OCI-LY3 (cell line): Measurements from ENCODE around the gene HDAC4.

Experiments used
- H2AFZ ChIP-seq: fragments of 200-600, 300-600 bp; shearing (Covaris generic); 2 replicates; pipeline ENCODE4 v1.6.0; 2014; ENCODE audit warnings: antibody characterized with exemption, low read depth, low read length
- H3K27ac ChIP-seq: fragments of 200-600, 300-600 bp; sonication (generic); 2 replicates; pipeline ENCODE4 v1.5.1; 2014; ENCODE audit warnings: mild to moderate bottlenecking, low read length, moderate library complexity, mixed read lengths
- H3K27me3 ChIP-seq: fragments of 200-600, 300-600 bp; sonication (generic); 2 replicates; pipeline ENCODE4 v1.6.1; 2014; ENCODE audit warnings: low read depth, low read length, mixed read lengths
- H3K36me3 ChIP-seq: fragments of 200-600, 300-600 bp; sonication (generic); replicated peaks from 2 replicates; pipeline ENCODE3; 2014; ENCODE audit warnings: low read depth, low read length, mixed read lengths
- H3K4me1 ChIP-seq: fragments of 300-600, 200-600 bp; sonication (generic); 2 replicates; pipeline ENCODE4 v1.6.1; 2014; ENCODE audit warnings: low read length, mixed read lengths
- H3K4me2 ChIP-seq: fragments of 200-600, 300-600 bp; sonication (generic); 2 replicates; pipeline ENCODE4 v1.6.1; 2014; ENCODE audit warnings: low read length, mixed read lengths
- H3K4me3 ChIP-seq: fragments of 300-600, 200-600 bp; sonication (generic); 2 replicates; pipeline ENCODE4 v1.5.1; 2014; ENCODE audit warnings: antibody characterized with exemption, mild to moderate bottlenecking, low read length, moderate library complexity
- H3K79me2 ChIP-seq: fragments of 300-600, 200-600 bp; shearing (Covaris generic); 2 replicates; pipeline ENCODE4 v1.6.1; 2014; ENCODE audit warnings: mild to moderate bottlenecking, low read length, mixed read lengths
- H3K9ac ChIP-seq: fragments of 300-600, 200-600 bp; shearing (Covaris generic); 2 replicates; pipeline ENCODE4 v1.6.0; 2014; ENCODE audit warnings: mild to moderate bottlenecking, low read length, moderate library complexity
- H3K9me3 ChIP-seq: fragments of 200-600, 300-600 bp; shearing (Covaris generic); 2 replicates; pipeline ENCODE4 v1.6.1; 2014; ENCODE audit warnings: low read length, mixed read lengths; ENCODE audit not compliant: insufficient read depth
- H4K20me1 ChIP-seq: fragments of 200-600, 300-600 bp; sonication (generic); 2 replicates; pipeline ENCODE4 v1.6.1; 2016; ENCODE audit warnings: low read length, mixed read lengths; ENCODE audit not compliant: insufficient read depth
- EZH2phosphoT487 ChIP-seq: fragments of 200-600 bp; shearing (Covaris generic); IDR thresholded peaks from 2 replicates; pipeline ENCODE4 v1.6.1; 2018; ENCODE audit warnings: antibody characterized with exemption, mixed run types, low read depth
- TF ChIP-seq, protein P1 (sequence below): fragments of 200-600, 300-600 bp; sonication (generic); IDR thresholded peaks from 2 replicates; pipeline ENCODE4 v1.5.1; 2014; ENCODE audit warnings: antibody characterized with exemption, low read length, low read depth

Gene HDAC4

GRCh38 chr2:239202836-239203235, 198.0 kb downstream of the HDAC4 start:
- Histone ChIP-seq H4K20me1 (no peaks in the 10 kb centered on the region), H3K4me2 (no peak overlapping the region), H3K79me2 (no peaks in the 10 kb centered on the region), H3K36me3 (no peaks in the 10 kb centered on the region), H3K27ac (no peak overlapping the region), H3K9ac (no peak overlapping the region), H3K9me3 (no peaks in the 10 kb centered on the region), H3K4me3 (no peak overlapping the region), H3K27me3 (no peaks in the 10 kb centered on the region), H2AFZ (no peak overlapping the region), H3K4me1 (no peaks in the 10 kb centered on the region)
- no peak for TF ChIP-seq EZH2phosphoT487
- TF ChIP-seq, protein P1, sequence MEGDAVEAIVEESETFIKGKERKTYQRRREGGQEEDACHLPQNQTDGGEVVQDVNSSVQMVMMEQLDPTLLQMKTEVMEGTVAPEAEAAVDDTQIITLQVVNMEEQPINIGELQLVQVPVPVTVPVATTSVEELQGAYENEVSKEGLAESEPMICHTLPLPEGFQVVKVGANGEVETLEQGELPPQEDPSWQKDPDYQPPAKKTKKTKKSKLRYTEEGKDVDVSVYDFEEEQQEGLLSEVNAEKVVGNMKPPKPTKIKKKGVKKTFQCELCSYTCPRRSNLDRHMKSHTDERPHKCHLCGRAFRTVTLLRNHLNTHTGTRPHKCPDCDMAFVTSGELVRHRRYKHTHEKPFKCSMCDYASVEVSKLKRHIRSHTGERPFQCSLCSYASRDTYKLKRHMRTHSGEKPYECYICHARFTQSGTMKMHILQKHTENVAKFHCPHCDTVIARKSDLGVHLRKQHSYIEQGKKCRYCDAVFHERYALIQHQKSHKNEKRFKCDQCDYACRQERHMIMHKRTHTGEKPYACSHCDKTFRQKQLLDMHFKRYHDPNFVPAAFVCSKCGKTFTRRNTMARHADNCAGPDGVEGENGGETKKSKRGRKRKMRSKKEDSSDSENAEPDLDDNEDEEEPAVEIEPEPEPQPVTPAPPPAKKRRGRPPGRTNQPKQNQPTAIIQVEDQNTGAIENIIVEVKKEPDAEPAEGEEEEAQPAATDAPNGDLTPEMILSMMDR = no peak

GRCh38 chr2:239202343-239202742, 198.5 kb downstream of the HDAC4 start:
- no peaks in the 10 kb centered on the region for H3K27me3 ChIP-seq
- H2AFZ ChIP-seq = no peak overlapping the region
- no peak overlapping the region for H3K4me3 ChIP-seq
- H3K4me2 ChIP-seq = no peak overlapping the region
- H3K36me3 ChIP-seq = no peaks in the 10 kb centered on the region
- no peaks in the 10 kb centered on the region for H3K9me3 ChIP-seq
- no peak overlapping the region for H3K27ac ChIP-seq
- no peak overlapping the region for H3K9ac ChIP-seq
- TF ChIP-seq, protein P1 = no peak
- TF ChIP-seq EZH2phosphoT487 = no peak
- H3K4me1 ChIP-seq = no peaks in the 10 kb centered on the region
- no peaks in the 10 kb centered on the region for H4K20me1 ChIP-seq
- no peaks in the 10 kb centered on the region for H3K79me2 ChIP-seq

GRCh38 chr2:239201884-239202283, 198.9 kb downstream of the HDAC4 start:
- Histone ChIP-seq H3K36me3 (no peaks in the 10 kb centered on the region), H3K9me3 (no peaks in the 10 kb centered on the region), H3K27ac (no peak overlapping the region), H3K4me3 (no peak overlapping the region), H3K9ac (no peak overlapping the region), H3K4me2 (no peak overlapping the region), H2AFZ (no peak overlapping the region), H3K4me1 (no peaks in the 10 kb centered on the region), H3K27me3 (no peaks in the 10 kb centered on the region), H4K20me1 (no peaks in the 10 kb centered on the region), H3K79me2 (no peaks in the 10 kb centered on the region)
- TF ChIP-seq EZH2phosphoT487 = no peak
- TF ChIP-seq, protein P1 = no peak

GRCh38 chr2:239201531-239201876, 199.3 kb downstream of the HDAC4 start:
- H3K79me2 ChIP-seq = no peaks in the 10 kb centered on the region
- H3K9me3 ChIP-seq = no peaks in the 10 kb centered on the region
- TF ChIP-seq, protein P1 = no peak
- TF ChIP-seq EZH2phosphoT487 = no peak
- H4K20me1 ChIP-seq = no peaks in the 10 kb centered on the region
- H3K4me3 ChIP-seq = no peak overlapping the region
- H3K27ac ChIP-seq = no peak overlapping the region
- no peaks in the 10 kb centered on the region for H3K36me3 ChIP-seq
- H3K9ac ChIP-seq = no peak overlapping the region
- H2AFZ ChIP-seq = no peak overlapping the region
- no peak overlapping the region for H3K4me2 ChIP-seq
- H3K27me3 ChIP-seq = no peaks in the 10 kb centered on the region
- no peaks in the 10 kb centered on the region for H3K4me1 ChIP-seq
